Measurements from ENCODE around the gene PEX11G. TPM values are rescaled to one million over a fixed set of nuclear protein-coding genes. Genes with fewer than 3 reads are reported as not detected.

PEX11G gene
- total RNA-seq, 2 donors from 2014 or later: 1.0 to 1.1 TPM

- Histone ChIP-seq H3K4me1 (no peaks in the 10 kb centered on the region), H3K9me3 (no peaks in the 10 kb centered on the region), H3K4me3 (no peak overlapping the region), H3K36me3 (peaks cover 35% of the 10 kb centered on the region), H3K27ac (no peak overlapping the region), H3K27me3 (no peaks in the 10 kb centered on the region)
- no peak for DNase-seq (ENCODE audit: low spot score)
- TF ChIP-seq, protein P1, sequence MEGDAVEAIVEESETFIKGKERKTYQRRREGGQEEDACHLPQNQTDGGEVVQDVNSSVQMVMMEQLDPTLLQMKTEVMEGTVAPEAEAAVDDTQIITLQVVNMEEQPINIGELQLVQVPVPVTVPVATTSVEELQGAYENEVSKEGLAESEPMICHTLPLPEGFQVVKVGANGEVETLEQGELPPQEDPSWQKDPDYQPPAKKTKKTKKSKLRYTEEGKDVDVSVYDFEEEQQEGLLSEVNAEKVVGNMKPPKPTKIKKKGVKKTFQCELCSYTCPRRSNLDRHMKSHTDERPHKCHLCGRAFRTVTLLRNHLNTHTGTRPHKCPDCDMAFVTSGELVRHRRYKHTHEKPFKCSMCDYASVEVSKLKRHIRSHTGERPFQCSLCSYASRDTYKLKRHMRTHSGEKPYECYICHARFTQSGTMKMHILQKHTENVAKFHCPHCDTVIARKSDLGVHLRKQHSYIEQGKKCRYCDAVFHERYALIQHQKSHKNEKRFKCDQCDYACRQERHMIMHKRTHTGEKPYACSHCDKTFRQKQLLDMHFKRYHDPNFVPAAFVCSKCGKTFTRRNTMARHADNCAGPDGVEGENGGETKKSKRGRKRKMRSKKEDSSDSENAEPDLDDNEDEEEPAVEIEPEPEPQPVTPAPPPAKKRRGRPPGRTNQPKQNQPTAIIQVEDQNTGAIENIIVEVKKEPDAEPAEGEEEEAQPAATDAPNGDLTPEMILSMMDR (IDR thresholded peaks at IDR 0.05): no peak
These were observed 18.1 kb downstream of the PEX11G start for GRCh38 chr19:7470540-7471305.

- TF ChIP-seq, protein P1 (IDR thresholded peaks at IDR 0.05): no peak
- H3K36me3 ChIP-seq: peaks cover 44% of the 10 kb centered on the region
- H3K27ac ChIP-seq: no peak overlapping the region
These were observed 19.1 kb downstream of the PEX11G start for GRCh38 chr19:7469669-7470285.

GRCh38 chr19:7468840-7469239, 20.0 kb downstream of the PEX11G start:
- DNase-seq (ENCODE audit: low spot score): no peak
- TF ChIP-seq, protein P1 (IDR thresholded peaks at IDR 0.05): no peak
- Histone ChIP-seq H3K27ac (no peak overlapping the region), H3K9me3 (no peaks in the 10 kb centered on the region), H3K4me3 (no peak overlapping the region), H3K36me3 (peaks cover 53% of the 10 kb centered on the region), H3K27me3 (no peaks in the 10 kb centered on the region), H3K4me1 (no peaks in the 10 kb centered on the region)

More at GRCh38 chr19:7469669-7470285, 19.1 kb downstream of the PEX11G start:
- H3K9me3 ChIP-seq: no peaks in the 10 kb centered on the region
- no peak overlapping the region for H3K4me3 ChIP-seq
- H3K4me1 ChIP-seq: no peaks in the 10 kb centered on the region
- no peaks in the 10 kb centered on the region for H3K27me3 ChIP-seq
- no peak for DNase-seq (ENCODE audit: low spot score)

DNA sequence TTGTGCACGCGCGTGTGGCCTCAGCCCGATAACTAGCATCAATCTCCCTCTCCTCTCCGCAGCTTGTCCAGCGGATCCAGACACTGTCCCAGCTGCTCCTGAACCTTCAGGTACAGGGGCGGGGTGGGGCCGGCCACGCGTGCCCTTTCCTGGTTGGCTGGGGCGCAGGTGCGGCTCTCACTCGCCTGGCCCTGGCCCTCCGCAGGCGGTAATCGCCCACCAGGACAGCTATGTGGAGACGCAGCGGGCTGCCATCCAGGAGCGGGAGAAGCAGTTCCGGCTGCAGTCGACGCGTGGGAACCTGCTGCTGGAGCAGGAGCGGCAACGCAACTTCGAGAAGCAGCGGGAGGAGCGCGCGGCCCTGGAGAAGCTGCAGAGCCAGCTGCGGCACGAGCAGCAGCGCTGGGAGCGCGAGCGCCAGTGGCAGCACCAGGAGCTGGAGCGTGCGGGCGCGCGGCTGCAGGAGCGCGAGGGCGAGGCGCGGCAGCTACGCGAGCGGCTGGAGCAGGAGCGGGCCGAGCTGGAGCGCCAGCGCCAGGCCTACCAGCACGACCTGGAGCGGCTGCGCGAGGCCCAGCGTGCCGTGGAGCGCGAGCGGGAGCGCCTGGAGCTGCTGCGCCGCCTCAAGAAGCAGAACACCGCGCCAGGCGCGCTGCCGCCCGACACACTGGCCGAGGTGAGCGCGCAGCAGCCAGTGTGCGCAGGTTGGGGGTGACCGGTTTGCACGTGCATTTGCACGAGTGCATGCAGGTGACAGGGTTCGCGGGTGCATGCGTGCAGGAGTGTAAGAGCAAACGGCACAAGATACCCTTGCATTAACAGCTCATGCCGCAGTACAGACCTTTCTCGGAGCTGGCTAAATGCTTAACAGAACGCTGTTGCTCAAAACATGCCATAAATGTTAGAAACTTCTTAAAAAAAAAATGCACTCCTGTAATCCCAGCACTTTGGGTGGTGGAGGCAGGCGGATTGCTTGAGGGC, 21.5 kb downstream of the PEX11G start:
- Histone ChIP-seq H3K36me3 (peaks cover 67% of the 10 kb centered on the region), H3K9me3 (no peaks in the 10 kb centered on the region), H3K4me1 (no peaks in the 10 kb centered on the region), H3K4me3 (no peak overlapping the region), H3K27ac (no peak overlapping the region), H3K27me3 (no peaks in the 10 kb centered on the region)
- TF ChIP-seq, protein P1 (IDR thresholded peaks at IDR 0.05): no peak
- DNase-seq (ENCODE audit: low spot score): no peak

DNA sequence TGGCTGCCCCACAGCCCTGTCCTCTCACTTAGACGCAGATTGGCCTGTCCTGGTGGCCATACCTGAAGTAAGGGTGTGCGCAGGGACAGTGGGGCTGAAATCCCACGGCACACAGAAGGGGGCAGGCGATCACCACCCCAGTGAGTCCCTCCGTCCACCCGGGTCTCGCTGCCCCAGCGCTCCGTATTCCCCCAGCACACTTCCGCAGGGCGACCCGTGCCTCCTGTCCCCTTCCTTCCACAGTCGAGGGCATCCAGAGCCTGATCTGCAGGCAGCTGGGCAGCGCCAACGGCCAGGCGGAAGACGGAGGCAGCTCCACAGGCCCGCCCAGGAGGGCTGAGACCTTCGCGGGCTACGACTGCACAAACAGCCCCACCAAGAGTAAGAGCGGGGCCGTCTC, 25.3 kb downstream of the PEX11G start:
- no peak overlapping the region for H3K4me3 ChIP-seq
- no peaks in the 10 kb centered on the region for H3K9me3 ChIP-seq
- H3K36me3 ChIP-seq: peaks cover 65% of the 10 kb centered on the region
- TF ChIP-seq, protein P1 (IDR thresholded peaks at IDR 0.05): no peak
- H3K27ac ChIP-seq: no peak overlapping the region
- DNase-seq (ENCODE audit: low spot score): no peak
- no peaks in the 10 kb centered on the region for H3K4me1 ChIP-seq
- no peaks in the 10 kb centered on the region for H3K27me3 ChIP-seq

Data from right atrium auricular region (tissue), 2 donors.